ENCODE results near the gene WDR74.
A peak's percentile ranks its signal among the peaks of the same experiment; 100 is the strongest.
"Not testable (repeated sequence)": the region's sequence is repeated elsewhere in the genome, so short reads cannot be mapped to it uniquely, and the experiment has no call there.

The WDR74 gene

GRCh38 chr11:62840721-62841360, 1.5 kb upstream of the WDR74 start:
- peak; percentile 66 to 75 for DNase-seq

DNA sequence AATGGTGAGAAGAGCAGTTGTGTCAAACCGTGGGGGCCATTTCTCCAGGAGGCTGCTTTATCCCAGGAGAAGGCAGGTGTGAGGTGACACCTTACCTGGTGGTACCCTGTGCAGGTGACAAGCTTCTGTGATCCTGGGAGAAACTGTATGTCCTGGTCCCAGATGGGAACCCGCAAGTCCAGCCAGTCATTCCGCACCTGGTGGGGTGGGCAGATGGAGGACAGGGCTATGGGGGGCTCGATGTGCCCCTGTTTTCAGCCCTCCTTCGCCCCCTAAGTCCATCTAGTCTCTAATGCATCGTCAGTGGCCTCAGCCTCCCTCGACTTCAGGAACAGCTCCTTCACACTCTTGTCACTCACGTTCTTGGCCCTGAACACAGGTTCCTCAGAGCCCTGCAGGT, 4.1 kb downstream of the WDR74 start:
- DNase-seq, result no peak

DNA sequence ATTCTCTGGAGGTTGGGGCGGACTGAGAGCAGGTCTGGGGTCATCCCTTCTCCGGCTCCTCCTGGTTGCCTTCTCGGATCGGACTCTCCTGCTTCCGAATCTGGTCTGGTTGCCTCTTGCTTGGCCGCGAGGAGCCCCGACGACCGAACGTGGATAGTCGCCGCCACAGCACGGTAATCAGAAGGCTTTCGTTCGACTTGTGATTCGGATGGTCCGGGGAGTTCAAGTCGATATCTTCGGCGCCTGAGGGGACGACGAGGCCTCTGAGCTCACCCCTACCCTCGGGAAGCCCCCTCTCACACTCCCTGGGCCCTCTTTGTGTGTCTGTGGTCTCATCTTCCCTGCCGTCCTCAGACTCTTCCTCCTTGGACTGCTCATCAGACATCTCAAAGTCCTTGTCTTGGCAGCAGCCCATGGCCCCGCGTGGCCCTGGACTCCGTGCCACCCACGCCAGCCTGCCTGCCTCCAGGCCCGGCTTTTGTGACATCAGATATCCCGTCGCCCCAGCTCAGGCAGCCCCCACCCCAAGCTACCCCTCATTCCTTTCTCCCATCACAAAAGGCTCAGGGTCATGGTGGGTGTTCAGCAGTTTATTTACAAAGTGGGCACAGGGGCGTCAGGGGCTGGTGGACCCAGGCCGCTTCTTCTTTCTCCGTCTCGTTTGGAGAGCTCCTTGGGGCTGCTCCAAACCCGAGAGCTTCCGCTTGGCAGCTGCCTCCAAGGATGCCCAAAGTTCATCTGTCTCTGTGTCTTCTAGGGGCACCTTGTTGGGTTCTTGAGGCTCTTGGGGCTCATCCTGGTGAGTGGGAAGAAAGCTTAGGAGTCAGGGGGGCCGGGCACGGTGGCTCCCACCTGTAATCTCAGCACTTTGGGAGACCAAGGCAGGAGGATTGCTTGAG, 6.8 kb downstream of the WDR74 start, which contains the start of gene TEX54:
Gene TEX54, minus strand, starts transcription at position 506 of the 899 bp plus-strand sequence.
- DNase-seq, result no peak

DNA sequence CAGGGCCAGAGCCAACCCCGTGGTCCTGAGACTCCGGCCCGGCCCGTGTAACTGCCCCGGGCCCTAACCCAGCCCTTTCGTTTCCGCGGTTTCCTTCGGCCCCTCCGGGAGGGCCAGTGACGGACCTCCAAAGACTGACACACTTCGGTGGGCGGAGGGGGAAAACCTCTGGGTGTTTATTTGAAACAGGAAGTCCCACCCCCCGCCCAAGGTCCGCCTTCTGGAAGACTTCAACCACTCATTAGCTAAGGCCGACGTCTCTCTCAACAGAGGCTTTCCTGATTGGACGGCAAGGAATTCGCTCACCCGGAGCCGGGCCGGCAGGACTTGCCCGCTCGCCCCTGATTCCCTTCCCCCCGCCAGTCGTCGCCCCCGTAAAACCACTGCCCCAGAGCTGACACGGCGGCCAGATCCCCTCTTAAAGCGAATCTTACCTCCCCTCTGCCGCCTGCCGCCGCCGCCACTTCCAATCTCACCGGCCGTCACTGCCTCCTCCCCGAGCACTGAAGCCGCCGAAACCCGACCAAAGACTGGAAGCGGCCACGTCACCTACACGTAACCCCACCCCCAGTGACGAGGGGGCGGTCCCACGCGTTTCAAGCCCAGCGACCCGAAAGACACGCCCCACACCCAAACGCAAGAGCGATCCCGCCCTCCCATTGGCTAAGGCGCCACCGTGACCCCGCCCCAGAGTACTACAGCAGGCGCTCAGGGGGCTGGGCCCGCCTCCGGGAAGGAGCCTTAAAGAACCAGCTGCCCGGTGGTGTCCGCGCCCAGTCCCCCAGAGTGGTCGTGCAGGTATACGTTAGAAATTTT, 7.7 kb downstream of the WDR74 start, which contains the start of gene STX5:
Gene STX5, minus strand, starts transcription at position 532 of the 816 bp plus-strand sequence. CDS start 808 bp downstream, outside the sequence.
- DNase-seq, result peak; percentile 100

GRCh38 chr11:62830904-62831519, 8.4 kb downstream of the WDR74 start:
- no peak for DNase-seq

- not testable (repeated sequence) for DNase-seq
Observed at GRCh38 chr11:62828130-62828529, 11.3 kb downstream of the WDR74 start.

DNA sequence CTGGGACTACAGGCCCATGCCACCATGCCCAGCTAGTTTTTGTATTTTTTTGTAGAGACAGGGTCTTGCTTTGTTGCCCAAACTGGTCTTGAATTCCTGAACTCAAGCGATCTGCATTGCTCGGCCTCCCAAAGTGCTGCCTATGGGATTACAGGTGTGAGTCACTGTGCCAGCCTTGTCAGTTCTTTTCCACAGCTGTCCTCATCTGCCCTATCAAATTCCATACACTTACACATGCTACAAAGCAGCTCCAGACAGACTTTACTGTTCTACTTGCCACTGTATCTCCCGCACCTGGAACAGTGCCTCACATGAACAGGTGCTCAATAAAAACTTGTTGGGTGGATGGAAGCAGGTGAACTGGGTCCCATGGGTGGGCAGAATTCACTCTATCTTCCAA, 15.7 kb downstream of the WDR74 start:
- DNase-seq, result no peak

- no peak for DNase-seq
Observed at GRCh38 chr11:62817129-62817528, 22.3 kb downstream of the WDR74 start.

GRCh38 chr11:62816557-62816956, 22.8 kb downstream of the WDR74 start:
- no peak for DNase-seq

DNA sequence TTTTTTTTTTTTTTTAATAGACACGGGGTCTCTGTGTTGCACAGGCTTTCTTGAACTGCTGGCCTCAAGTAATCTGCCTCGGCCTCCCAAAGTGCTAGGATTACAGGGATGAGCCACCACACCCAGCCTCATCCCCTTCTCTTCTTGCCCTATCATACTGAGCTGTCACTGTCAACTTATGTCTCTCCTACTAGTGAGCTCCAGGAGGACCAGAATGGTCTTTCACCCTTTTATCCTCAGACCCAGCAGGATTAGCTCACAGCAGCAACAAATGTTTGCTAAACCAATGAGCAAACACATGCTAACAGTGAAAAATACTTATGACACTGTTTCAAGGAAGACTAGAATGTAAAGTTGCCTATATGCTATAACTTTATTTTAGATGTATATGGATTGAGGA, 27.7 kb downstream of the WDR74 start:
- no peak for DNase-seq

GRCh38 chr11:62810748-62811147, 28.6 kb downstream of the WDR74 start:
- no peak for DNase-seq

GRCh38 chr11:62806611-62807121, 32.7 kb downstream of the WDR74 start:
- no peak for DNase-seq

DNA sequence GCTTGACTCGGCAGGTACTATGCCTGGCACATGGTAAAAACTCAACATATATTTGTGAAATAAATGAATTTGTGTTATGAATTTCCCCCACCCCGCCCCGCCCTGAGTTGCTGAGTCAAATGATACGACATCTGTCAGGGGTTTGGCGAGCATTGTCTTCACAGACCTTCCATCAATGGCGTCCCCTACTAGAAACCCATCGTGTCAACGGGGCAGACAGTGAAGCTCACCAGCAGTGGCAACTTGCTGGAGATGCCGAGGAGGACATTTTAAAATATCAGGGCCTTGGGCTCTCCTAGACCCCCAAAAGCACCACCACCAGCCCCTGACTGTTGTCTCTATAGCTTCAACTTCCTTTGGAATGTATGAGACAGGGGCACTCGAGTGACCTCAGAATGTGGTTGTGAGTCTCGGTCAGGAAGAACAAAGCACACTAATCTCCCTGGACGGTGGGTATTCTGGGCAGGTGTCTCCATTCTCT, 33.4 kb downstream of the WDR74 start:
- peak; percentile 30 to 31 for DNase-seq

- peak; percentile 95 to 96 for DNase-seq
Observed at GRCh38 chr11:62805076-62805892, 34.1 kb downstream of the WDR74 start, which contains the start of gene NXF1. NXF1 (minus strand) TSS chr11:62805440; CDS start chr11:62805356, 84 bp downstream.

DNA sequence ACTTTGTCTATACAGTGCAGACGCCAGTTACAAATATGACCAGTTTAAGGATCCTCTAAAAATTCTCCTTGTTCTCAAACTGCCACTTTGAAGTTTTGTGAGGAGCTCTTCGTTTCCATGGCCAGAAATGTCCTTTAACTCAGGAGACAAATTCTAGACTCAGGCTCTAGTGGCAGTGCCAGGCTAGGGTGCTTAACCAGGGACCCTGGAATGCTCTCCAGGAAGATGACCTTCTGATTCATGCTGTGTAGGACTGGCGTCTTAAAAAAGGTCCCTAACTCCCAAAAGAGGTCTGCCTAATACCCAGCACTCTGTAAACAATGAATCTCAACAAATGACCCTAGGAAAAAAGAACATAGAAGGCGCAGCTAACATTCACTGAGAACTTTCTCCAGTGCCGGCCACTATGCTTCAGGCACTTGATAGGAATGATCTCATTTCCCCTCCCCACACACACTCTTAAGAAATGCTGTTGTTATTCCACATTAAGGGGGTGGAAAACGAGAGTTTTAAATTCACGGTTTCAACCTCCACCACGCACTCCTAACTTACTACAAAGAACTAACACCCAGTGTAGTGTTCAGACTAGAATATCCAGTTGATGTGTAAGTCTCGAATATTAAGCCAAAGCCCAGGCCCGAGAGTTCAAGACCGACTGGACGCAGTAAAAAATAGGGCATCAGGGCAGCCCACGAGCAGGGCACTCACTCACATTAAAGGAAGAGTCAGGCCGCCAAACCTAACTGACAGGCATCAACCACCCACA, 34.9 kb downstream of the WDR74 start:
- no peak for DNase-seq

DNA sequence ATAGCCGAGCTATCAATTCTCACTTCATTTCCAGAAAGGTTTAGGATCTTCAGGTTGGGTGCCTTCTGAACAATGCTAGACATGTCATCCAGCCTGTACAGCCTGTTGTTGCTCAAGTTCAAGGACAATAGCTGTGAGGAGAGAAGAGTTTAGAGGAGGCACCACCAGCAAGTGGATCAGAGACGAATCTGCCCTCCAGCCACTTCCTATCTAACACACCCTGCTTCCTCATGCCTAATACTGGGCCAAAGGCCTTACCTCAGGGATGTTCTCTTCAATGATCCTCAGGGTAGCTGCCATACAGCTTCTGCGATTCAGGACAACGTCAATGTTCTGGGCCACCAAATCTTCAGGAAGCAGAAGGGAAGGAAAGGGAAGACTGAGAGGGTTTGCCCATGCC, 38.3 kb downstream of the WDR74 start:
- DNase-seq, result no peak

DNA sequence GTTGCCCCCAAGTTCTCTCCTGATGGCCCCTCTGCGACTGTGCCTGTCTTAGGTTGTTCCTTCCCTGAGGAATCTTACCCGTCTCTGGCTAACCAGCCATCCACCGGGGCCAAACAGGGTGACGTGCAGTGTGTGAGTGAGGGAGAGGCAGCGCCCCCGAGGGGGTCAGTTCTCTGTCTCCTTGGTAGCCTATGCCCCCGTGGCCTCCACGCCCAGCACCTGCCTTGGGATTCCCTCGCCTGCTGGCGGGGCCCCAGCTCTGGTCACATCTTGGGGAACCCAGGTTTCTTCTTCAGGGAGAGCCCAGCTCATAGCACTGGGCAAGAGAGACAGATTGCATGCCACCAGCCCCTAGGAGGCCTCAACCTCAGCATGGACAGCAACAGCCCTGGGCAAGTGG, 39.9 kb downstream of the WDR74 start:
- DNase-seq, result no peak

DNA sequence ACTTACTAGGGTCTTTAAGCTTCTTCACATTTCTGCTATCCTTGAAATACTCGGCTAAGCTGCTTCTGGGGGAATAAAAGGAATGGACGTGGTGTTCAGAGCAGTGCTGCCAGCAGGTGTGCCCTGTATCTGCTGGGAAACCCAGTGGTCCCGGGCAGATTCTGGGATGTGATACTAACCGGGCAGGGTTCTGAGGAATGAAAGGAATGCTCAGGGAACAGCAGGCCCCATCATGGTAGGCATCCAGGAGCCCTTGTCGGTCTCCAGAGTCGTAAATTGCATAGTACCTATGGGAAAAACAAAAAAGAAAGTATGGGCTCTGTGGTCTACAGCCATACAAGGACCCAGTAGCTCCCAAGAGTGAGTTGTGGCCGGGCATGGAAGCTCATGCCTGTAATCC, 43.1 kb downstream of the WDR74 start:
- no peak for DNase-seq

DNA sequence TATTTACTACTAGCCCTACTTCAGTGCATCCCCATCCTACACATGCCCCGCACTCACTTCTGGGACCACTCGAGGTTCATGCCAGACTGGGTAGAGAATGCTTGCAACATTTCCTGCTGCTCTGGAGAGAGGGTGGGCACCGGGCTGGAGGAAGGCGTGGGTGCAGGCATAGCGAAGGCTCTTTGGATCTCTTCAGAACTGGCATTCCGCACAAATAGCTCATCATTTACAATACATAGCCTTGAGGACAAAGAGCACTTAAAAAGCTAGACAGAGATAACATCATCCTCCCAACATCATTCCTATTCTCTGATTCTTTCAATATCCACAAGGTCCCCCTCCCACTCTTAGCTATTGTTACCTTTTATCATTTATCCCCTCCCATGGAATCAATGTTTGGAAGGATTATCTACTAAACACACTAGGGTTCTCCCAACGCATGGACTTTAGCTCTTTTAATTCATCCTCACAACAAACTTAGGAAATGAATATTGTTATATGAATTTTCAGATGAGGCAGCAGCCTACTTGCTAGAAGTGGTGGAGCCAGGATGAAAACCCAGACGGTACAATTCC, 45.1 kb downstream of the WDR74 start:
- no peak for DNase-seq

DNA sequence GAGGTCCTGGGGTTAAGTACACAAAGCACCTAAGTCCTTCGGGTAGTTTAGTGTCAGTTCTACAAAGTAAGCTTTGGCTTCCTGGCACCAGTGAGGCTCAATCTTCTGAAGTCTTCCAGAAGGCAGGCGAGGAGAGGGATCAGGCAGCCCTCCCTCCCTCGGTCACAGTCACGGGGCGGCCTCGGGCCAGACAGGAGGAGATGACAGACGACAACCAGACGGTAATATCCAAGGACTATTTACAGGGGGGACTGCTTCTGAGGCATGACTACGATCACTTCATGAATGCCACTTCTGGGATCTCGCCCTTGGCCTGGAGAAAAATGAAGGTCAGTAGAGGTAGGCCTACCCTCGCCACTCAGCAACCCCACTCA, 47.2 kb downstream of the WDR74 start:
- DNase-seq, result no peak

Data from activated CD4-positive, alpha-beta T cell treated with anti-CD3 and anti-CD28 coated beads for 4 hours (primary cell).